HG02870 (cell line): Measurements from ENCODE around the gene FBXL17.

Experiments used
- ATAC-seq: cut with Tn5 transposase; IDR thresholded peaks from one replicate; pipeline ENCODE4 v1.9.1; 2021; ENCODE audit warnings: mild to moderate bottlenecking, moderate library complexity; ENCODE audit not compliant: unreplicated experiment

The FBXL17 gene

DNA sequence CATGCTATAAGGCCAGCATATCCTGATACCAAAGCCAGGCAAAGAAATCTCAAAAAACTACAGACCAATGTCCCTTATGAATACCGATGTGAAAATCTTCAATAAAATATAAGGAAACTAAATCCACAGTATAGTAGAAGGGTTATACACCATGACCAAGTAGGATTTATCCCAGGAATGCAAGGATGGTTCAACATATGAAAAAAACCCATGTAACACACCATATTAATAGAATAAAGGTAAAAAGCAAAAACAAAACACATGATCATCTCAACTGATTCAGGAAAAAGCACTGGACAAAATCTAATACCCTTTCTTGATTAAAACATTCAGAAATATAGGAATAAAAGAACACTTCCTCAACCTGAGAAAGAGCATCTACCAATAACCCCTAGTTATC lies 6.1 kb downstream of the FBXL17 start:
- no peak for ATAC-seq

DNA sequence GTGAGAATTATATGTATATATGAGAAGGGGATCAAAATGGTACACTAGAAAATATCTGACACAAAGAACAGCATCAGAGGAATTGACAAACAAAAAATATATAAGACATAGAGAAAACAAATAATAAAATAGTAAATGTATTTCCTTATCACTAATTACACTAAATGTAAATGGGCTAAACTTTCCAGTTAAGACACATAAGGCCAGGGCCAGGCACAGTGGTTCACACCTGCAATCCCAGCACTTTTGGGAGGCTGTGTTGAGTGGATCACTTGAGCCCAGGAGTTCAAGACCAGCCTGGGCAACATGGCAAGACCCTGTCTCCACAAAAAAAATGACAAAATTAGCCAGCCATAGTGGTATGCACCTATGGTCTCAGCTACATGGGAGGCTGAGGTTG lies 8.5 kb downstream of the FBXL17 start:
- no peak for ATAC-seq

DNA sequence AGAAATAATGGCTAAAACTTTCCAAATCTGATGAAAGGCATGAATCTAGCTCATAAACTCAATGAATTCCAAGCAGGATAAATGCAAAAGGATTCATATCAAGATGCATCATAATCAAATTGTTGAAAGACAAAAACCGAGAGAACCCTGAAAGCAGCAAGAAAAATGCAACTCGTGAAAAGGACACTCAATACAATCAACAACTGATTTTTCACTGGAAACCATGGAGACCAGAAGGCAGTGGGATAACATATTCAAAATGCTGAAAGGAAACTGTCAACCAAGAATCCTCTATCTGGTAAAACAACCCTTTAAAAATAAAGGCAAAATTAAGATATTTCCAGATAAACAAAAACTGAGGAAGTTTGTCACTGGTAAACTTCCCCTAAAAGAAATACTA lies 9.5 kb downstream of the FBXL17 start:
- no peak for ATAC-seq

DNA sequence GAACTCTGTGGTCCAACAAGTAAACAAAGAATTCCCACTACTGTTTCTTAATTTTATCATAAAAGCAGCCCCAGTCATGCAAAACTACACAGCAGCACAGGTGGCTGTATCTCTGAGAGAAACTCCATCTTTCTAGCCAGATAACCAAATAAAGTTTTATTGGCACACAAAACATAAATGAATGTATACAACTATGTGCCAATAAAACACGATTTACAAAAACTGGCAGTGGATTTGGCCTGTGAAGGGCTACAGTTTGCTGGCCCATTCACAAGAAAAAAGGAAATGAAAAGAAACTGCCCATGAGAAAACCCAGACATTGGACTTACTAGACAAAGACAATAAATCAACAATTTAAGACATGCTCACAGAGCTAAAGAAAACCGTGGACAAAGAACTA lies 10.6 kb downstream of the FBXL17 start:
- ATAC-seq: no peak

DNA sequence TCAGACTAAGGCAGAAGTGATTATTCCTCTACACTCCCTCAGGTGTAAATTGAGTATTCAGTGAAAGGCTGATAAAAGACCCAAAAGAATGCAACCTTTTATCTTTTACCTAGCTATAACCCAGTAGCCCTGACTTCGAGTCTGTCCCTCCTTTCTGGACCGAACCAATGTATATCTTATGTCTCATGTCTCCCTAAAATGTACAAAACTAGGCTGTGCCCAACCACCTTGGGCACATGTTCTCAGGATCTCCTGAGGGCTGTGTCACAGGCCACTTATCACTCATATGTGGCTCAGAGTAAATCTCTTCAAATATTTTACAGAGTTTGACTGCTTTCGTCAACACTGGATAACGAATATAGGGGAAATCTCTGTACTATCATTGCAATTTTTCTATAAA lies 12.7 kb downstream of the FBXL17 start:
- no peak for ATAC-seq

DNA sequence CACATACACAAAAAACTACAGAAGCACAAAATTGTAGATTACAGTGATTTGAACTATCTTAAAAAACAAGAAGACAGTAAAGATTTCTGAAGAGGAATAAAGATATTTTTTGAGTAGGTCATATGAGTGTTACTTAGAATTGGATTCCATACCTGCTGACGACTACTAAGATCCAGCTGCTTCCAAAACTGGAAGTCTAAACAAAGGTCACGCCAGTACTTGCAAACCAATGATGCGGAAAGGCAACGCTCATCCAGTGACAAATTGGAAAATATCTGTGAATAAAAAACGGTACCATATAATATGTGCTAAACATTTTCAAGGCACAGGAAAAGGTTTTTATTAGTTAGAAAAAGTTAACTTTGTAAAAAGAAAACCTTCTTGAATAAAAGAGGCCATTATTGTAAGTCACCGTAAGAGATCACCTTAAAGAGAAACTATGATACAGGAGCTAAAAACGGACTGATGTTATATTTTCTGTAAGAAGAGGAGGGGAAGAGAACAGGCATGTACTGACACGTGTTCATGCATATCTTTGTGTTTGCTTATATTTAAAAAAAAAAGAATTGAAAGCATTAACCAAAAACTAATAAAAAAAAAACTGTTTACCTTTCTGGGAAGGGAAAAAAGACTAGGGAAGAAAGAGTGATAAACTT lies 14.1 kb downstream of the FBXL17 start:
- no peak for ATAC-seq

DNA sequence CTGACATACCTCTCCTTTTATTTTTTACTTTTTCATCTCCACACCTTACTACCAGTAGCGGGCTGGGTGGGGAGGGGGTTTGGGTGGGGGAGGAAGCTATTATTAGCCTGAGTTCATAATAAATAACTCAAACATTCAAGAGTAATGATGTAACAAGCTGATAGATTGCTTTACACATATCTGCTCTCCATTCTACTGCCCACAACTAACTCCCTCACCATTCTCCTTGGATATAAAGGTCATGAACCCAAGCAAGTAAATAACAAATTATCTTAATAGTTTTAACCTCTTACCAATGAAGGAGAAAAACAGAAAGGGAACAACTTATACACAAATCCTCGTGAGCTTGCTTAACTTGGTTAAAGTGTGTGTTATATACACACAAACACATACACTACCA lies 15.4 kb downstream of the FBXL17 start:
- no peak for ATAC-seq

DNA sequence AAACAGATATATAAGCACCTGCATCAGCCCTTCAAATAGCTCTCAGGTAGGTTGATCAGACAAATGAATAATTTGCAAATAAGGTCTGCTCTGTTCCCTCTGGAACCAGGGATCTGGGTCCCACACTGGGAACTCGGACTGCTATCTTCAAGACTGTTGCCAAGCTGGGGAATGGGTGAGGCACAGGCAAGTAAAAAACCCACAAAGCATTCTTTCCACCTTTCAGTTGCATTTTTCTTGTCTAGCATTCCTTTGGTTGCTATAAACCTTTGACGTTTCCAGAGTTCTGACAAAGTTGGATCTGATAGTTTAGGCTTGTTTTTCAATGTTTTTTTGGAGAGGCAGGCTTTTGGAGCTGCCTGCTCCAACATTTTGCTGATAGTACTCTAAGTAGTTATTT lies 20.1 kb downstream of the FBXL17 start:
- no peak for ATAC-seq

DNA sequence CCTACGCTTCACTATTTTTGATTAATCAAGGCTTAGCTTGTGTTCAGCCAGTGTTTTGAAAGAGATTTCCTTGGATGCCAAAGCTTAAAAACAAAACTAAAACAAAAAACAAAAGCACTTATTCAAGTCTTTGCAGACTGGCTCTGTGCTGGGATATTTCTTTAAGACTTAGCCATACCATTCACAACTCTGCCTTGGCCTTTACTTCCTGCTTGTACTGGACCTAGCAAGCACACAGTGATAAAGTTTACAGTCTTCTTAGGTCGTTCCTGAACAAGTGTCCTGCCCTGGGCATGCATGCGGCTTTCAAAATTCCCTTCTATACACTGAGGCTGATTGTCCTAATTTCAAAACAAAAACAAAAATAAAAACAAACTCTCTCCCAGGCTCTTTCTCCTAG lies 20.7 kb downstream of the FBXL17 start:
- no peak for ATAC-seq

DNA sequence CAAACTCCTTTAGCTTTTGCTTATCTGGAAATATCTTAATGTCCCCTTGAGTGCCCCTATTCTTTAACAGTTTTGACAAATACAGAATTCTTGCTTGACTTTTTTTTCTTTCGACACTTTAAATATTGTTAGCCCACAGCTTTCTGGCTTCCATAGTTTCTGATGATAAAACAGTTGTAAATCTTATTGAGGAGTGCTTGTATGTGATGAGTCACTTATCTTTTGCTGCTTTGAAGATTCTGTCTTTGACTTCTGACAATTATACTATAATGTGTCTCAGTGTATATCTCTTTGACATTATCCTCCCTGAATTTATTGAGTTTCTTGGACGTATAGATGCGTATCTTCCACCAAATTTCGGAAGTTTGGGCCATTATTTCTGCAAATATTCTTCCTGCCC lies 21.6 kb downstream of the FBXL17 start:
- no peak for ATAC-seq

DNA sequence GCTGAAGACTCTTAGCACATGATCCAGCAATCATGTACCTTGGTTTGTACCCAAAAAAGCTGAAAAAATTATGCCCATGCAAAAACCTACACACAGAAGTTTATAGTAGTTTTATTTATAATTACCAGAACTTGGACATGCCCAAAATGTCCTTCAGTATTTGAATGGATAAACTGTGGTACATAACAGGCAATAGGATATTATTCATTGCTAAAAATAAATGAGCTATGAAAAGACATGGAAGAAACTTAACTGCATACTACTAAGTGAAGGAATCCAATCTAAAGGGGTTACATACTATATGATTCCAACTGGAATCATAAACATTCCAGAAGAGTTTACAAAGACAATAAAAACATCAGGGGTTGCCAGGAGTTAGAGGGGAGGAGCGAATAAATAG lies 25.6 kb downstream of the FBXL17 start:
- ATAC-seq: no peak

DNA sequence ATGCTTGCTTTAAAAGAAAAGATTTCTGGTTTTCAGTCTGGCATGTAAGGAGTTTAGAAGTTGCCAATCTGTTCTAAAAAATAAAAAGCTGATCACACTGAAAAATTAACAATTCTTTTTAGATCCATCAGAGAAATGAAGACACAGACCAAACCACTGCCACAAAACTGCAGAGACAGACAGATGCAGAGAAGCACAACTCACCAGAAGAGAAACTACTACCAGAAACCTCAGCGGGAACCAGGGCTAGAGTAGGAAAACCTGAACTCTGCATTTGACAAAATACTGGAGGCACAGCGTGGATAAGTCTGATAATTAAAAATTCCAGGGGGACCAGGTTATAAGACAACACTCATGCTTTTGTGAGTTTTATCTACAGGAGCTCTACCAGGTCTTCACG lies 28.8 kb downstream of the FBXL17 start:
- ATAC-seq: no peak

DNA sequence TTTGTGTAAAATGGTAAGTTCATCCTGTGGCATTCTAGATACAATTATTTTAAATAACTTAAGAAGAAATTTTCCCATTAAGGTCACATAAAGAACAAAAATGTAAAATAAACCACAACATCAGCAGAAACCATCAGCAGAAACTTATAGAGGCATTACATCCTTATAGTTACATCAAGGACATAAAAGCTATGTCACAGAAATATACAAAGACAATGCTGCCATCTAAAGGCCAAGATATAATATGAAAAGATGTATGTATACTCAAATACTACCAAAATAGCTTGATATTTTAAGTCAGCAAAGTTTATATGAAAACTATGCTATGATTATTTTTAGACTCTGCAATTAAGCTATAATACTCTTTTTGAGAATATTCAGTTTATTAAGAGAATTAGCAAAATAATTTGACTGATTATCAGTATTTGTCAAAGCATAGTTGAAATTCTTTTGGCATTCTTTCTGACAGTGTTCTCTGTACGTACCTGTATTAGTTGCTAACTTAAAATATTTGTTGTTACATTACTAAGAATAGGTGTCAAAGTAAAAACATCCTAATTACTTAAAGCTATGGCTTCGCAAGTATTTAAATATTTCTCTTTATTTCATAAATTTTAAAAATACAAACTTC lies 36.2 kb downstream of the FBXL17 start:
- peak; percentile 77 for ATAC-seq

DNA sequence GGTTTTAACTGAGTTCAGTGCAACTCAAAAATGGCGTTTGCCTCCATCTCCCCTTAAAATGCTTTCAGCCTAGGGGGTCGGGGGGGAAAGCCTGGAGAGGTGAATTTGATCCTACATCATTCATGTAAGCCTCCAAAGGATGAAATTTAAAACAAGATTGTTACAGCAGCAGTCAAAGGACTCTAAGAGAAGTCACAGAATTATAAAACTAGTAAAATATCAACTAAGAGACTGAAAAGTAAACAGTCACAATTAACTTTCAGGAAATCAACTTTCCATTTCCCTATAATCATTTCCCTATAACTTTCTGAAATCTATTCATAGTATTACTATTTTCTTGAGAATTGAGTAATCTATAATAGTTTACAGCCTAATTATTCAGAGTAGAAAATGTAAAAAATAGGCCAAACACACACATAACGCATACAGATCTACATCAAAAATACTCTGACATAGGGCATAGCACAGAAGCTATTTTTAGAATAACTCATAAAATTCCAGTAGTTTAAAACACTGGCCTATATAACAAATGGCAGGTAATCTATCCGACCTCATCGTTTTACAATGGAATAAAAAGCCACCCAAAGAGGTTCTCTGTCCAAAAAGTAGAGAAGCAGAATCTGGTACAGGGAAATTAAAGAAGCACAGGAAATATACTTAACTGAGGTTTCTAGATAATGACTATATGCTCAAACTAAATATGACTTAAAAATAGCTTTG lies 37.6 kb downstream of the FBXL17 start:
- ATAC-seq: no peak

DNA sequence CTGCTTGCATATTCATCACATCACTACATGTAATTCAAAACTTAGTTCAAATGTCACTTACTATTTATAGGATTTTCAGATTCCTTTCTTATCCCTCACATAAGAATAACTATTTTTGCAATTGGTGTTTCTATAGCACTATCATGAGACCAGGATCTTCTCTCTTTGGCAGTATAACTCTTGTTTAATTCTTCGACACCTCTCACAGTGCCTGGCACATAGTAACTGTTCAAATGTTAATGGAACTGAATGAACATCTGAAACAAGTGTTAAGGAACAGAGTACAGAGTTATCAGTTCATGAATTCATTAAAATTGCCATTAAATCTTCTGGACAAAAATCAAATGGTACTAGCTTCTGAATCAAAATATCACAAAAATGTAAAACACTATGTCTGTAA lies 40.0 kb downstream of the FBXL17 start:
- ATAC-seq: no peak

DNA sequence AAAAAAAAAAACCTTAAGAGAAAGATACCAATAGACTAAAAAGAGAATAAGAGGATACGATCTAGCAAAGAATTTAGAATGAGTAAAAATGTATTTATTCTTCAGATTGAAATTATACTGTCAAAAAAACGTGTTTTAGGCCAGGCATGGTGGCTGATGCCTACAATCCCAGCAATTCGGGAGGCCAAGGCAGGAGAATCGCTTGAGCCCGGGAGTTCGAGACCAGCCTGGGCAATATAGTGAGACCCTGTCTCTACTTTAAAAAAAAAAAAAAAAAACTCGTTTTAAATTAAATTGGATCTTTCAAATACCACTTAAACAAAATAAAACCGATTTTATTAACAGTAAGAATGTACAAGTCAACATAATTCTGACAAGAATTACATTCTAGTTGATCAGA lies 41.8 kb downstream of the FBXL17 start:
- no peak for ATAC-seq

DNA sequence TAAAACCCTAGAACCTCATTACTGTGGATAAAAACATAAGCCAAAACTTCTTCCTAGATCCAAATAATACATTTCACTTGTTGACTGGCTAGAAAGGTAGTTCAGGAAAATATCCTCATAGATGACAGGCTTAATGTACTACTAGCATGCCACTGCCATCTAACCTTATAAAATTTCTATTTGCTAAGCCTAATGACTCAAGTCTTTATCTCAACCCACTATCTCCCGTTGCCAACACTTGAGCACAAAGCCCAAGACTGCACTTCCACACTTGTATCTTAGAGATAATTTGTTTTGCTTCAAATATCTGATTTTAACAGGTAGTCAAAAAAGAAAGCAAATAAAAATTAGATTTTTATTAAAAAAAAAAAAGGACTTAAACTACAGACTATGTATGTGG lies 42.7 kb downstream of the FBXL17 start:
- no peak for ATAC-seq

DNA sequence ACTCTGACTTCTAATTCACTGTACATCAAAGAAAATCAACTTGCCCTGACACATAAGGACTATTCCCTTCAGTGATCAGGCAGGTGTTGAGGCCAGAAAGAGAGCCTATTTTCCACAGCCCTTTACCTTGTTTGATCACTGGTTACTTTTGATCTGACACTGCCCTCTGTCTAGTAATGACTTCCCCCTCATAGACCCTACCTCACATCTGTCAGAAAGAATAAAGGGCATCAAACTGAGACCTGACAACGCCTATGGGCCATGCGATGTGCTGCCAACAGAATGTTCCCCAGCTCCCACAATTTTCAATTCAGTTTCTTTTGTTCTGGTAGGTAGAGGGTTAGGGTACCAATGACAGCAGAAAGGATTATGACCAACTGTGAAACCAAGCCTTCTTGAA lies 47.7 kb downstream of the FBXL17 start:
- ATAC-seq: no peak

DNA sequence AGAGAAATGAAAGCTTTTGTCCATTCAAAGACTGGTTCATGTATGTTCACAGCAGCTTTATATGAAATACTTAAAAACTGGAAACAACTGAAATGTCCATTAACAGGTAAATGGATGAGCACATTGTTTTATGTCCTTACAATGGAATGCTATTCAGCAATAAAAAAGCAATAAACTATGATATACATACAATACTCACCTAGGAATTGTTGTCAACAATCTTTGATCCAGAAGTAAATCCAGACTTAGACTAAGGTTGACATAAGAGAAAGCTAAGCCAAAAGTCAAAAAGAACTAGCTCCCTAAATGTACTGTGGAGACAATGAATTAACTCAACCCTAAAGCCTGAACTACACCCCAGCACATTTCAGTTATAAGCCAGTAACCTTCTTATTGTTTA lies 54.9 kb downstream of the FBXL17 start:
- no peak for ATAC-seq

DNA sequence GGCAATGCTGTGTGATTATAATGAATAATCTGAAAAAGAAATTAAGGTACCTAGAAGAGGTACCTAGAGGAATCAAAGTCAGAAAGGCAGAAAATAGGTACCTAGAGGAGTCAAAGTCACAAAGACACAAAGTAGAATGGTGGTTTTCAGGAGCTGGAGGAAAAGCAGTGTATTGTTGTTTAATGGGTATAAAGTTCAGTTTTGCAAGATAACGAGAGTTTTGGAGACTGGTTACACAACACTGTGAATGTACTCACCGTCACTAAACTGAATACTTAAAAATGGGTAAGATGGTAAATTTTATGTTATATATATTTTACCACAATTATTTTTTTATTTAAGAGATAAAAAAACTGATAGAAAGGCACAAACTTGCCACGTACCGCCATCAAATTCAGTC lies 57.0 kb downstream of the FBXL17 start:
- ATAC-seq: no peak

DNA sequence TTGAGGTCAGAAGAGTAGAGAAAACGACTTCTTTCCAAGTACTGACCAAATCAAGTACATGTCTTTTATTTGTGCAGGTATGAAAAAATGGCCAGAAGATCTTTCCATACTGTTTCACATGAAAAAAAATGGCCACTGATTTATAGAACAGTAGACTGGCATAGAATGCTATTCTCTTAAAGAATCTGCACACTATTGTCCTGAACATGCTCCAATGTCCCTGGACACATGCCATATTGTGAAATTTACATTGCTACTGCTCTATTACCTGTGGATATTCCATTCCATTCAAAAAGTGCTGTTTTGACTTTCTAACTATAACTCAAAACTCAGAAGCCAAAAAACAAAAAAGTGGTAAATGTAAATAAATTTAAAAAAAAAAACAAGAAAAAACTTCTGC lies 60.6 kb downstream of the FBXL17 start:
- ATAC-seq: no peak

DNA sequence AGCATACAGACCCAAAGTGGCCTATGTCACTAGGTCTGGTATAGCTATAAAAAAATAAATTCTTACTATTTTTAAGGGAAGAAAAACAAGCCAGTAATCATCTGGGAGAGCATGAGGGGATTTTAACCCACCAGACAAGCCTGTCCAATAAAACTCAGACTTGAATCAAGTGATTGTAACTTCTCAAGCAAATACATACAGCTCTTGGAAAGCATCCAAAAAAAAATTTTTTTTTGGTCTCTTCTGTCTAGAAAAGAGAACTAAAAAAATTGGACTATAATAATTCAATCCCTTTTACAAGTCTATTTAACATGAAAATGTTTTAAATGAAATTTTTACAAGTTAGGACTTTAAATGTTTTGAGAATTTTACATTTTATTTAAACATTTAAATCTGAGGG lies 61.7 kb downstream of the FBXL17 start:
- ATAC-seq: no peak

DNA sequence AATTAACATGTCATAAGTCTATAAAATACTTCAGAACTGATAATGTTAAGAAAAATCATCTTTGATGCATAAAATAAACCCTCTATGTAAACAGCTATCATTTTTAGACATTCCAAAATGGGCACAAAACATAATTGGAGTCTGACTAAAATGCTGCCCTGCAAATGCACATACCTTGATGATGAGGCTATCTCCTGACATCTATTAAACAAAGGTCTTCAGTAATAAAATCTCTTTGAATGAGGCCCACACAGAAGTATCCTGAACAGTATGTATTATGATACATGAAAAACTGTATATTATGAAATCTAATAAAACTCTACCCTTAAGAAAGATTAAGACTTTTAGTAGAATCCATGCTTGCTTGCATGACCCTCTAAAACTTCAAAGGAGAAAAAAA lies 66.1 kb downstream of the FBXL17 start:
- no peak for ATAC-seq
